GM18498 (cell line): ENCODE data around the gene MRPL9.
A peak's percentile ranks its signal among the peaks of the same experiment; 100 is the strongest.

ENCODE experiments used
- ATAC-seq: cut with Tn5 transposase; IDR thresholded peaks from one replicate; pipeline ENCODE4 v1.9.1; 2021; ENCODE audit warnings: mild to moderate bottlenecking, moderate library complexity; ENCODE audit not compliant: unreplicated experiment

MRPL9 gene

GRCh38 chr1:151762941-151763921 is at the start of gene MRPL9:
MRPL9 (minus strand) TSS chr1:151763496; CDS start chr1:151763479, 17 bp downstream.
- ATAC-seq: peak; percentile 98

DNA sequence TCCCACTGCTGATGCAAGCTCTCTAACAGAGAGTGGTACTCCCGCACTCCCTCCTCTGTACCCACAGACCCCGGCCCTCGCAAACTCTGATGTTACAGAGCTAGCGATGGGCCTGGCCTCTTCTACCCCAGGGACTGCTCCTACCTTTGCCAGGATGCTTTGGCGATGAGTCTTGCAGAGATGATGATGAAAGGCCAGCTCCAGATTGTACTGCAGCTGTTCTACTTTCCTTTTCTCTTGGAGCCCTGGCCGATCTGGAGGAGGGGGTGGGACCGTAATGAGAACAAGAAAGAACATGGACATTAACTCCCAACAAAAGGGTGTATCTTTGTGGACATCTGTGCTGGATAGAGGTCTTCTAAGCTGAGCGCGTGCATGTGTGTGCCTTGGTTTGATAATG is 47.9 kb upstream of the MRPL9 start:
- ATAC-seq: no peak

GRCh38 chr1:151809985-151810556 is 46.8 kb upstream of the MRPL9 start:
- ATAC-seq: no peak

DNA sequence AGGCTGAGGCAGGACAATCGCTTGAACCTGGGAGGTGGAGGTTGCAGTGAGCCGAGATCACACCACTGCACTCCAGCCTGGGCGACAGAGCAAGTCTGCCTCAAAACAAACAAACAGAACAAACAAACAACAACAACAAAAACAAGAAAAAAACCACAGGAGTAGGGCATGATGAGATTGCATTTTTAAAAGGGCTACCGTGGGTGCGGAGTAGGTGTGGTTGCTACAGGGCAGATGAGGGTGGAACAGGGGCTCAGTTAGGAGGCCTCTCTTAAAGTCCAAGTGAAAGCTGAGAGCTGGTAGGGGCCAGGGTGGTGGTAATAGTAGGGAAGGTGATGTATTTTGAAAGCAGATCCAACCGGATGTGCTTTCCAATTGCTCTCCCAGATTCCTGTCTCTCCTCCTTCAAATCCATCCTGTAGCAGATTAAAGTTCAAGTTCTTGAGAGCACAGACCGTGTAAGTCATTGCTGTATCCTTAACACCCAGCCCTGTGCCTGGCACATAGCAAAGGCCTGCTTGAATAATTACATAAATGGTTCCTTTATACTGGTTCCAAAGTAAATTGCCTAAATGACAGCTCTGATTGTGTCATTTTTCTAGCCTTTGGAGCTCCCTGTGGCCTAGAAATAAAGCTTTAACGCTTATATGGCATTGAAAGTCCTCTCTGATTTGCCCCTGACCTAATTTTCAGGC is 46.1 kb upstream of the MRPL9 start:
- no peak for ATAC-seq

DNA sequence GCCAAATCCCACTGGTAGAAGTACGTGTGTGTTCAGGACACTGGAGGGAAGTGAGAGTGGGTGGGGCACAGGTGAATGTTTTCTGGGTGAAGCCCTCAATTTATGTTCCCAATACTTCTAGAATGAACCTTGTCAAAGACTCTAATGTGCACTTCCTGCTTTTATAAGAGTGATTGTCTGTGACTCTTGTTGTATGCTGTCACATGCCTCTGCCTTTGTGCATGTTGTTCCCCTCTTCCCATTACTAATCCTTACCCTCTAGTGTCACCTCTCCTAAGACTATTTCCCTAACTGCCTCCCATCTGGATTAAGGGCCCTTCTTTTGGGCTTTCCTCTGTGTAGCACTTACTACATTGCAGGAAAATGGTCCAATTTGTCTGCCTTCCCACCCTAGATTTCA is 44.5 kb upstream of the MRPL9 start:
- ATAC-seq: no peak

GRCh38 chr1:151807131-151807530 is 43.8 kb upstream of the MRPL9 start:
- no peak for ATAC-seq

- no peak for ATAC-seq
Measured at GRCh38 chr1:151806170-151806569, 42.9 kb upstream of the MRPL9 start.

GRCh38 chr1:151805066-151805820 is 41.9 kb upstream of the MRPL9 start, which contains the start of gene LINGO4:
LINGO4 (minus strand) TSS chr1:151805419; CDS start chr1:151802704, 2,715 bp downstream.
- no peak for ATAC-seq

- ATAC-seq: no peak
Measured at GRCh38 chr1:151803915-151804314, 40.6 kb upstream of the MRPL9 start.

DNA sequence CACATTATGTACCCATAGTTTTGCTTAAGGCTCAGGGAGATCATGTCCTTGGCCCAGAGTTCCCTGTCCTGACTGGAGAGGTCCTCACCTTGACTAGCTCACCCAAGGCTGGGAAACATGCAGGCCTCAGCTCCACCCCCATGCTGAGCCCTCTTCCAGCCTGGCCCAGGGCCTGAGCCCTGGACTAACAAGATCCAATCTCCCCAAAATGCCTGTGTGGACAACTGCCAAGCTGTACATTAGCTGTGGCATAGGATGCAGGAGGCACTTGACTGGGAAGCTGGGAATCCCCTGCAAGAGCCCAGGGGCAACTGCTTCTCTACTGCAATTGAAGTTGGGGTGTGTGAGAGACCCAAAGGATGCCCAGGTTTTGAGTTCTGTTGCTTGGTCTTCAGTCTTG is 39.9 kb upstream of the MRPL9 start:
- no peak for ATAC-seq

GRCh38 chr1:151802372-151802771 is 39.1 kb upstream of the MRPL9 start:
- no peak for ATAC-seq

DNA sequence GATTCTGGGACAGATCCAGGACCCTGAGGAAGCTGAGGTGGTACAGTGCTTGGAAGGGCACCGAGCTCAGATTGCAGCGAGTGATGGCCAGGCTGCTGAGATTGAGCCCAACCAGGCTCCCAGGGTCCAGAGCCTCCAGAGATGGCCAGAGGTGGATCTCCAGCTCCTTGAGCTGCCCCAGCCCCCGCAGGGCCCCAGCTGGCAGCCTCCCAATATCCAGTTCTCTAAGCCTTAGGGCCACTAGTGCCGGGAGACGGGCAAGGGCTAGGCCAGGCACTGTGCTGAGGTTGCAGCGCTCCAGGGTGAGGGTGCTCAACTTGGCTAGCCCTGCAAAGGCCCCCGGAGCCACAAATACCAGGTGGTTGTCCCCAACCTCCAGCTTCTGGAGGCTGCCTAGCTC is 38.5 kb upstream of the MRPL9 start:
- ATAC-seq: no peak

DNA sequence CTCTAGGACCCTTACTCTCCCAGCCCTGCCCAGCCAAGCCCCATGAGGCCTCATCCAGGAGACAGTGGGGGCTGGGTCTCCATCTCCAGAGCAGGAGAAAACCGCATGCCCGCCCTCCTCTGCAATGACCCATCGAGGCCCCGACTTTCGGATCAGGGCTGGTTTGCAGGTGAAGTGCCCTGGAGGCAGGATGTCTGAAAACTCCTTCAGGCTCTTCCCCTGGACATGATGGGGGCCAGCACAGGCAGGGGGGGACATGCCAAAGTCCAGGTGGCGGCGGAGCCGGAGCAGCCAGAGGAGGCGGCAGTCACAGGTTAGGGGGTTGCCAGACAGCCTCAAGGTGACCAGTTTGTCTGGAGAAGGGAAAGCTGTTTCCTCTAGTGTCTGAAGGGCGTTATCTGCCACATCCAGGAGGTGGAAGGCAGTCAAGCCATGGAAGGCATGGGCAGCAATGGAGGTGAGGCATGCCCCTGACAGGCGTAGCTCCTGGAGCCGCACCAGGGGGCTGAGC is 38.1 kb upstream of the MRPL9 start:
- ATAC-seq: no peak

- ATAC-seq: no peak
Measured at GRCh38 chr1:151800830-151801229, 37.5 kb upstream of the MRPL9 start.

- no peak for ATAC-seq
Measured at GRCh38 chr1:151799179-151800022, 36.1 kb upstream of the MRPL9 start.

- ATAC-seq: no peak
Measured at GRCh38 chr1:151798571-151798970, 35.3 kb upstream of the MRPL9 start.

- no peak for ATAC-seq
Measured at GRCh38 chr1:151790940-151791651, 27.8 kb upstream of the MRPL9 start.

DNA sequence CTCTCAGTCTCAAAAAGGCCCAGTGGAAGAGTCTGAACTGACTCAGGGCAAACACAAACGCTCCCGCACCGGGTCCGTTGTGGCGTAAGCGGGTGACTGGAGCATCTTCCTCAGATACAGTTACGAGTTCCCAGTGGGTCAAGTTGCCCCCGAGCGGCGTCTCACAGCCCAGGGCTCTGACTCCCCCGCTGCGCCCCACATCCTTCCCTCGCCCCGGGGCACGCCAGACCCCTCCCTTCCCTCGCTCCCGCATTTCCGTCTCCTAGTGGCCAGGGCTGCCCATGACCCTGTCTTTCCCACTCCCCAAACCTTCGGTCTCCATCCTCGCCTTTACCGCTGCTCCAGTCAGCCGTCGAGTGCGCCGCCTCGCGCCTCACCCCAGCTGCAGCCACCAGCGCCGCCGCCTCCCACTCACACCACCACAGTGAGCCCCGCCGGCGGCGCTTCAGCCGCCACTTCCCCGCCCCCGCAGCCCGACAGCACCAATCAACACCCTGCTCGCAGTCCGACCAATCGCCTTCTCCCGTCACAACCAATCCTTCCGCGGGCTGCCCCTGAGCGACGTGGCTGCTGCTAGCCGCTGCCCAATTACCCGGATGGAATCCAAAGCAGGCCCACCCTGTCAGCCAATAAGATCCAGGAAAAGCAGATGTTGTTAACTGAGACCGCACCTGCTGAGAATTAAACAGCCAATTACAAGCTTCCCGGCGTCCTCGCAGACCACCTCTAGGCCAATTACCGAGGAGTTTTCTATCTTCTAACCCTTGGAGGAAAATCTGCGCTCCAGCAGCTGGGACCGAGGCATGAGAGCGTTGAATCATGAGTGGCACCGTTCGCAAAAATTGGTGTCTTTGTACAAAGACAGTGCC is 27.0 kb upstream of the MRPL9 start, which contains the start of gene TDRKH:
TDRKH (minus strand) TSS at position 430 of the 869 bp plus-strand sequence. CDS start 7,478 bp downstream, outside the sequence.
- ATAC-seq: peak; percentile 94
